ENCODE measurements around the gene EXOC4. TPM values are rescaled to one million over a fixed set of nuclear protein-coding genes. Genes with fewer than 3 reads are reported as not detected.

Gene EXOC4
- total RNA-seq, 1 experiment from 2014 or later: 75.8 TPM

DNA sequence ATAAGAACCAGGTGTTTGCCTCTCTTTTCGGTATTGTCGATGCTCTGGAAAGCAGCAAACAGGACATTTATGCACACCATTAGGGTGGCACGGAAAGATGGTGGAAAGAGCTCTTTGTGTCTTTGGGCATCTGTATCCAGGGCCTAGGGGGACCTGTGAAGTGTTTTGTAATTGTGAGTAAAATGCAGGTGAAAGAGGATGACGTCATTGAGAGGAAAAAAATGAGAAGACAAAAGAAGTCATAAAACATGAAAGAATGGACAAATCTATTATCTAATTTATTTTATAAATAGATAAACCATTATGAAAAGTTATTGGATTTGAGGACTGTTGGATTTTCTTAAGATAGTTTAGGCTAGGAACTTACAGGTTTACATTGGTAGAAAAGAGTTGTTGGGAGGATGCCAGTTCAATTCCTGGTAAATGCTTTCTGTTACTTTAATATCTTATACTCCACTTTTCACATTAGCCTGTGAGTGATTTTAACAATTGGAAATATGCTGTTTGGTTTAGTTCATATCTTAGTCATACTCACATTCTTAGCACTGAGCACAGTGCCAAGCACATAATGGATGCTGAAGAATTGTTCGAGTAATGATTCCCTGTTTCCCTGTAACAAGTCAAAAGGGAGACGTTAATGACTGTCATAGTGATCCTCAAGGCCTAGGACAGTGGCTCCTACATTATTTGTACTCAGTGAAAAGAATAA is 62.6 kb downstream of the EXOC4 start:
- Mint-ChIP-seq H3K27me3 (ENCODE audit: low read depth) (no peaks in the 10 kb centered on the region), H3K27ac (peak overlapping the region in 1 of 3 experiments; percentile 4; a peak in 1 of 7 replicates), H3K4me3 (no peak overlapping the region), H3K9me3 (no peaks in the 10 kb centered on the region; a peak in 2 of 5 replicates), H3K4me1 (no peaks in the 10 kb centered on the region), H3K36me3 (ENCODE audit: insufficient read depth in 1 of 3, low read depth in 3 of 3) (peaks cover 7 to 15% (median 13%) of the 10 kb centered on the region in 3 experiments)
- Histone ChIP-seq H3K14ac (ENCODE audit: insufficient read depth, low read length) (no peak overlapping the region), H4K5ac (ENCODE audit: insufficient read length, low read depth, low read length) (no peak overlapping the region), H3T11ph (ENCODE audit: low read length) (no peak overlapping the region), H3K4ac (ENCODE audit: low read depth, low read length) (no peak overlapping the region), H3K9ac (ENCODE audit: extremely low read depth, insufficient read length, low read length) (no peak overlapping the region), H3K23ac (ENCODE audit: insufficient read length, low read depth, low read length) (no peak overlapping the region), H4K20me1 (ENCODE audit: control insufficient read depth, insufficient read depth, insufficient read length) (no peaks in the 10 kb centered on the region), H2AK5ac (ENCODE audit: insufficient read length, low read length) (no peak overlapping the region), H4K8ac (replicated peaks; ENCODE audit: insufficient read length, low read depth, low read length) (no peak overlapping the region), H3K4me2 (ENCODE audit: insufficient read depth, insufficient read length, low read length) (no peak overlapping the region), H3K4me1 (ENCODE audit: insufficient read depth, low read length) (no peaks in the 10 kb centered on the region), H2BK15ac (ENCODE audit: low read depth, low read length) (no peak overlapping the region), H3K23me2 (ENCODE audit: insufficient read length, low read depth, low read length, poor library complexity, severe bottlenecking) (no peaks in the 10 kb centered on the region), H3K27ac (ENCODE audit: insufficient read length, low read depth, low read length) (no peak overlapping the region), H4K91ac (ENCODE audit: insufficient read length, low read depth, low read length) (no peak overlapping the region), H2AFZ (ENCODE audit: low read length) (no peak overlapping the region), H2BK20ac (ENCODE audit: low read depth, low read length, poor library complexity, severe bottlenecking) (no peak overlapping the region), H3K18ac (ENCODE audit: insufficient read length, low read depth, low read length) (no peak overlapping the region), H3K27me3 (ENCODE audit: insufficient read depth, low read length) (no peaks in the 10 kb centered on the region; the same call in 1 of the 2 replicates), H3K56ac (ENCODE audit: insufficient read length, low read depth, low read length) (no peak overlapping the region), H2BK120ac (ENCODE audit: low read depth, low read length, poor library complexity, severe bottlenecking) (no peak overlapping the region), H3K79me1 (ENCODE audit: insufficient read depth, low read depth, low read length, poor library complexity, severe bottlenecking) (no peaks in the 10 kb centered on the region), H3K79me2 (ENCODE audit: insufficient read depth, low read length) (no peaks in the 10 kb centered on the region; the same call in 1 of the 2 replicates), H3K9me3 (ENCODE audit: control insufficient read depth, low read depth, low read length) (no peaks in the 10 kb centered on the region), H2BK12ac (ENCODE audit: insufficient read length, low read depth, low read length) (no peak overlapping the region), H2BK5ac (ENCODE audit: insufficient read length, low read length) (no peak overlapping the region)
- TF ChIP-seq CTCF (conservative IDR thresholded peaks at IDR 0.05): no peak
- no CpG with 5 or more reads among the region's 6 CpGs for WGBS (ENCODE audit: extremely low coverage, insufficient read length, low lambda C conversion rate)
- no peak for DNase-seq
